HCT116 (cell line): Measurements from ENCODE around the gene FAM180A. TPM values are rescaled to one million over a fixed set of nuclear protein-coding genes. Genes with fewer than 3 reads are reported as not detected.

ENCODE experiments used
- ATAC-seq: fragments of 200-7000 bp; cut with Tn5 transposase; 2 replicates; pipeline ENCODE4 v1.9.1; 2020; ENCODE audit warnings: mild to moderate bottlenecking, moderate library complexity
- BruUV-seq: library from RNA; stranded (reverse); fragments of 400-500 nt; replicated peaks from 2 replicates; lab custom pipeline; 2021; lab: Mats Ljungman, UMichigan
- CTCF ChIA-PET: fragments of 300-600 bp; sonication (Branson Sonifier 250); formaldehyde crosslinking; loops from one replicate; lab custom pipeline; 2021; ENCODE audit warnings: antibody characterized with exemption; lab: Charles Lee
- POLR2A ChIA-PET: fragments of 300-600, 350-600 bp; sonication (Branson Sonifier 250); formaldehyde crosslinking; loops from one replicate; lab custom pipeline; 2021; ENCODE audit warnings: antibody characterized with exemption; lab: Charles Lee
- RAD21 ChIA-PET, 2 experiments: fragments of 300-600 bp; sonication (Branson Sonifier 250); formaldehyde crosslinking; loops; one replicate each; lab custom pipeline; 2023; ENCODE audit warnings: low total read pairs in 2 of 2; ENCODE audit not compliant: uncharacterized antibody in 2 of 2, unreplicated experiment in 2 of 2, low non-redundant PET in 1 of 2; lab: Charles Lee
- DNase-seq: peaks from one replicate; pipeline ENCODE4 v3.0.0-alpha.2; 2010; ENCODE audit warnings: low read depth, low spot score
- H2AFZ ChIP-seq: fragments of 200-600 bp; shearing (Covaris generic), sonication (generic); 2 replicates; pipeline ENCODE4 v1.6.1; 2017; ENCODE audit warnings: low read depth, mixed run types, mixed read lengths, antibody characterized with exemption, low read length; ENCODE audit not compliant: poor library complexity, severe bottlenecking
- H3K27ac ChIP-seq: 2 replicates; pipeline ENCODE4 v1.5.1; 2012; ENCODE audit warnings: low read depth, low read length
- H3K27me3 ChIP-seq: fragments of 200-600 bp; sonication (generic); 2 replicates; pipeline ENCODE4 v1.6.1; 2016; ENCODE audit warnings: mixed run types, low read length, mixed read lengths; ENCODE audit not compliant: insufficient read depth
- H3K36me3 ChIP-seq, 2 experiments: fragments of 200-500 bp in 1 of 2; fragments of 200-600 bp in 1 of 2; sonication (Bioruptor generic) in 1 of 2; sonication (generic) in 1 of 2; 2 replicates each; pipeline versions ENCODE4 v1.5.1 to v1.6.1; 2014 to 2016; ENCODE audit warnings: low read length in 2 of 2, inconsistent platforms in 1 of 2, mixed read lengths in 1 of 2, mixed run types in 1 of 2; ENCODE audit not compliant: insufficient read depth in 2 of 2, control insufficient read depth in 1 of 2
- H3K4me1 ChIP-seq, 2 experiments: fragments of 200-600 bp in 1 of 2; sonication (generic) in 1 of 2; 2 replicates each; pipeline versions ENCODE4 v1.5.1 to v1.6.1; 2012 to 2017; ENCODE audit warnings: low read length in 2 of 2, inconsistent platforms in 1 of 2, mild to moderate bottlenecking in 1 of 2, mixed read lengths in 1 of 2, mixed run types in 1 of 2, moderate library complexity in 1 of 2; ENCODE audit not compliant: insufficient read depth in 2 of 2, control insufficient read depth in 1 of 2
- H3K4me2 ChIP-seq: fragments of 200-600 bp; sonication (generic); 2 replicates; pipeline ENCODE4 v1.6.1; 2017; ENCODE audit warnings: mixed run types, low read length, mixed read lengths
- H3K4me3 ChIP-seq, 2 experiments: fragments of 200-600 bp in 1 of 2; sonication (generic) in 1 of 2; replicated peaks in 1 of 2; 2 replicates each; pipeline ENCODE4 v1.5.1; 2011 to 2016; ENCODE audit warnings: low read length in 2 of 2, control low read depth in 1 of 2, low read depth in 1 of 2, mild to moderate bottlenecking in 1 of 2, mixed read lengths in 1 of 2, mixed run types in 1 of 2
- H3K79me2 ChIP-seq: fragments of 200-600 bp; sonication (generic); 2 replicates; pipeline ENCODE4 v1.6.1; 2017; ENCODE audit warnings: mild to moderate bottlenecking, mixed run types, low read length, moderate library complexity, mixed read lengths; ENCODE audit not compliant: insufficient read depth
- H3K9ac ChIP-seq: fragments of 200-600 bp; sonication (generic); 2 replicates; pipeline ENCODE4 v1.6.1; 2016; ENCODE audit warnings: low read length, mixed read lengths
- H3K9me2 ChIP-seq: fragments of 200-600 bp; sonication (generic), shearing (Covaris generic); 2 replicates; pipeline ENCODE4 v1.6.1; 2017; ENCODE audit warnings: mixed run types, mild to moderate bottlenecking, moderate library complexity; ENCODE audit not compliant: insufficient read depth
- H3K9me3 ChIP-seq, 2 experiments: fragments of 200-500 bp in 1 of 2; fragments of 200-600 bp in 1 of 2; sonication (Bioruptor generic) in 1 of 2; sonication (generic) in 1 of 2; 2 replicates each; pipeline ENCODE4 v1.6.1; 2014 to 2017; ENCODE audit warnings: low read length in 2 of 2, mixed read lengths in 2 of 2, inconsistent platforms in 1 of 2, low read depth in 1 of 2, mild to moderate bottlenecking in 1 of 2, mixed run types in 1 of 2, moderate library complexity in 1 of 2; ENCODE audit not compliant: control insufficient read depth in 1 of 2, insufficient read depth in 1 of 2
- H4K20me1 ChIP-seq: fragments of 200-600 bp; sonication (generic), shearing (Covaris generic); 2 replicates; pipeline ENCODE4 v1.6.1; 2017; ENCODE audit warnings: mixed run types, mild to moderate bottlenecking, moderate library complexity; ENCODE audit not compliant: insufficient read depth
- ATF3 ChIP-seq: IDR thresholded peaks from 2 replicates; pipeline ENCODE4 v1.6.1; 2012
- CBX3 ChIP-seq: IDR thresholded peaks from 2 replicates; pipeline ENCODE4 v1.6.1; 2012; ENCODE audit warnings: low read depth
- CEBPB ChIP-seq: IDR thresholded peaks from 2 replicates; pipeline ENCODE4 v1.6.1; 2012; ENCODE audit warnings: low read depth
- EGR1 ChIP-seq: IDR thresholded peaks from 2 replicates; pipeline ENCODE4 v1.6.1; 2012; ENCODE audit warnings: low read depth
- JUND ChIP-seq: IDR thresholded peaks from 2 replicates; pipeline ENCODE4 v1.6.1; 2012
- MAX ChIP-seq: IDR thresholded peaks from 2 replicates; pipeline ENCODE4 v1.6.1; 2012
- POLR2AphosphoS5 ChIP-seq: IDR thresholded peaks from 2 replicates; pipeline ENCODE4 v1.6.1; 2011; ENCODE audit warnings: mild to moderate bottlenecking, low read depth, low read length, moderate library complexity
- RAD21 ChIP-seq: IDR thresholded peaks from 2 replicates; pipeline ENCODE4 v1.6.1; 2012; ENCODE audit warnings: low read depth, mild to moderate bottlenecking
- REST ChIP-seq: IDR thresholded peaks from 2 replicates; pipeline ENCODE4 v1.6.1; 2012; ENCODE audit warnings: low read depth
- SIN3A ChIP-seq: IDR thresholded peaks from 2 replicates; pipeline ENCODE4 v1.6.1; 2012; ENCODE audit warnings: low read depth
- SRF ChIP-seq: IDR thresholded peaks from 2 replicates; pipeline ENCODE4 v1.6.1; 2012; ENCODE audit warnings: low read depth
- TCF7L2 ChIP-seq: IDR thresholded peaks from 2 replicates; pipeline ENCODE4 v1.7.0; 2011; ENCODE audit warnings: borderline replicate concordance, inconsistent platforms; ENCODE audit not compliant: insufficient read depth, insufficient read length; ENCODE audit errors: extremely low read depth
- ZBTB33 ChIP-seq: IDR thresholded peaks from 2 replicates; pipeline ENCODE4 v1.6.1; 2011; ENCODE audit warnings: mild to moderate bottlenecking, low read length, moderate library complexity; ENCODE audit not compliant: insufficient replicate concordance; ENCODE audit errors: extremely low read depth
- ZNF274 ChIP-seq: fragments of 200-500 bp; sonication (Bioruptor generic); IDR thresholded peaks from 2 replicates; pipeline ENCODE4 v1.6.1; 2014; ENCODE audit warnings: mild to moderate bottlenecking, low read depth, low read length, inconsistent platforms
- intact Hi-C: fragments of 100-400 bp; cut with micrococcal nuclease; formaldehyde crosslinking; loops from 2 replicates; pipeline ENCODE4 v1.10.0; 2022
- total RNA-seq: library from RNA; stranded (reverse); gene quantifications from one replicate; pipeline ENCODE4 v1.2.1, GENCODE V29; 2021; ENCODE audit not compliant: unreplicated experiment

Gene FAM180A
- total RNA-seq, 1 experiment from 2014 or later: 0.59 TPM

GRCh38 chr7:135682191-135682590, 66.4 kb downstream of the FAM180A start:
- Histone ChIP-seq H3K9me2 (no peaks in the 10 kb centered on the region), H3K4me3 (no peak overlapping the region), H3K27ac (no peak overlapping the region), H3K27me3 (no peaks in the 10 kb centered on the region), H3K36me3 (no peaks in the 10 kb centered on the region; a peak in 1 of 4 replicates), H3K9ac (no peak overlapping the region), H3K4me2 (no peak overlapping the region), H3K4me1 (no peaks in the 10 kb centered on the region), H4K20me1 (no peaks in the 10 kb centered on the region), H3K79me2 (peaks cover 7% of the 10 kb centered on the region; the same call in 1 of the 2 replicates), H2AFZ (no peak overlapping the region), H3K9me3 (no peaks in the 10 kb centered on the region)
- no peak for DNase-seq
- no peak for ATAC-seq
- BruUV-seq: no TSS peak
- CTCF ChIA-PET: interaction anchor here (1.5 kb wide), 1 partner anchor 10 kb away, joined by 6 read pairs; no protein-coding TSS in a partner anchor
- RAD21 ChIA-PET: no interaction called here
- POLR2A ChIA-PET: no interaction called here
- intact Hi-C loops: no loop called here
- no peak for TF ChIP-seq MAX
- no peak for TF ChIP-seq CBX3
- TF ChIP-seq ZNF274: no peak
- no peak for TF ChIP-seq SRF
- no peak for TF ChIP-seq POLR2AphosphoS5
- no peak for TF ChIP-seq ZBTB33
- no peak for TF ChIP-seq REST
- no peak for TF ChIP-seq TCF7L2
- no peak for TF ChIP-seq RAD21
- TF ChIP-seq CEBPB: no peak
- TF ChIP-seq ATF3: no peak
- TF ChIP-seq SIN3A: no peak
- no peak for TF ChIP-seq EGR1
- TF ChIP-seq JUND: no peak
